B cell (primary cell): ENCODE results near the gene SFXN5. TPM values are rescaled to one million over a fixed set of nuclear protein-coding genes. Genes with fewer than 3 reads are reported as not detected.

Experiments used
- ATAC-seq: fragments of 200-7000 bp; cut with Tn5 transposase; one replicate; pipeline ENCODE4 v1.10.0; 2021; ENCODE audit warnings: low read depth, mild to moderate bottlenecking, moderate number of reproducible peaks, moderate library complexity
- CTCF ChIA-PET: fragments of 350-600 bp; sonication (Branson Sonifier 250); formaldehyde crosslinking; loops from one replicate; lab custom pipeline; 2021; ENCODE audit warnings: antibody characterized with exemption, inconsistent platforms; lab: Charles Lee
- POLR2A ChIA-PET: fragments of 350-600 bp; sonication (Branson Sonifier 250); formaldehyde crosslinking; loops from one replicate; lab custom pipeline; 2021; ENCODE audit warnings: antibody characterized with exemption; lab: Charles Lee
- DNase-seq: peaks from one replicate; pipeline ENCODE4 v3.0.0; 2013
- H2AFZ ChIP-seq: 2 replicates; pipeline ENCODE4 v1.6.1; 2012; ENCODE audit warnings: mild to moderate bottlenecking, low read depth, low read length; ENCODE audit not compliant: insufficient read depth, poor library complexity, severe bottlenecking
- H3K27ac ChIP-seq, 2 donors: 1 replicate in 1 of 2; 2 replicates in 1 of 2; pipeline ENCODE4 v1.5.1; 2012 to 2013; ENCODE audit warnings: low read length in 2 of 2, mild to moderate bottlenecking in 2 of 2, moderate library complexity in 1 of 2
- H3K27me3 ChIP-seq, 4 experiments: fragments of 200-600 bp in 1 of 4; sonication (generic) in 1 of 4; replicated peaks in 1 of 4; 1 replicate in 2 of 4; 2 replicates in 2 of 4; pipeline versions ENCODE4 v1.6.1 to v1.7.0; 2013 to 2016; ENCODE audit warnings: low read length in 3 of 4, mild to moderate bottlenecking in 2 of 4, mixed read lengths in 1 of 4, moderate library complexity in 1 of 4; ENCODE audit not compliant: insufficient read depth in 4 of 4, control insufficient read depth in 3 of 4; ENCODE audit errors: control extremely low read depth in 1 of 4
- H3K36me3 ChIP-seq, 2 experiments: replicated peaks in 1 of 2; 1 replicate in 1 of 2; 2 replicates in 1 of 2; pipeline versions ENCODE4 v1.6.1 to v1.7.1; 2013; ENCODE audit warnings: low read length in 1 of 2; ENCODE audit not compliant: insufficient read depth in 2 of 2, control insufficient read depth in 1 of 2; ENCODE audit errors: control extremely low read depth in 1 of 2, extremely low read depth in 1 of 2
- H3K4me1 ChIP-seq, 2 donors: fragments of 200-600 bp in 1 of 2; sonication (generic) in 1 of 2; 1 replicate in 1 of 2; 2 replicates in 1 of 2; pipeline versions ENCODE4 v1.5.1 to v1.6.1; 2013 to 2017; ENCODE audit warnings: low read length in 2 of 2; ENCODE audit not compliant: control insufficient read depth in 2 of 2, insufficient read depth in 2 of 2
- H3K4me2 ChIP-seq: replicated peaks from 2 replicates; pipeline ENCODE3; 2012; ENCODE audit warnings: mild to moderate bottlenecking, low read depth, low read length; ENCODE audit not compliant: poor library complexity, severe bottlenecking
- H3K4me3 ChIP-seq, 5 experiments: fragments of 200-600 bp in 1 of 5; sonication (generic) in 1 of 5; 1 replicate in 3 of 5; 2 replicates in 2 of 5; pipeline versions ENCODE4 v1.5.1 to v1.7.0; 2011 to 2016; ENCODE audit warnings: low read length in 4 of 5, mild to moderate bottlenecking in 4 of 5, low read depth in 2 of 5, control low read depth in 1 of 5, moderate library complexity in 1 of 5; ENCODE audit not compliant: insufficient read depth in 1 of 5; ENCODE audit errors: control extremely low read depth in 1 of 5, extremely low read depth in 1 of 5
- H3K79me2 ChIP-seq: fragments of 200-600 bp; sonication (generic); one replicate; pipeline ENCODE4 v1.6.0; 2016; ENCODE audit warnings: low read length; ENCODE audit not compliant: control insufficient read depth, insufficient read depth
- H3K9ac ChIP-seq: fragments of 200-600 bp; sonication (generic); 2 replicates; pipeline ENCODE4 v1.6.1; 2017; ENCODE audit warnings: mild to moderate bottlenecking, low read length, moderate library complexity
- H3K9me3 ChIP-seq, 3 donors: one replicate each; pipeline versions ENCODE4 v1.6.1 to v1.7.1; 2013; ENCODE audit warnings: low read length in 2 of 3; ENCODE audit not compliant: control insufficient read depth in 2 of 3, insufficient read depth in 1 of 3; ENCODE audit errors: control extremely low read depth in 1 of 3
- H4K20me1 ChIP-seq: 2 replicates; pipeline ENCODE4 v1.6.0; 2012; ENCODE audit warnings: mild to moderate bottlenecking, low read length; ENCODE audit not compliant: insufficient read depth, control insufficient read depth, poor library complexity, severe bottlenecking
- H3K27ac Mint-ChIP-seq: one replicate; pipeline ENCODE4 v1.8.0; 2021; ENCODE audit warnings: mixed read lengths
- H3K27me3 Mint-ChIP-seq: one replicate; pipeline ENCODE4 v1.8.0; 2021; ENCODE audit warnings: mixed read lengths
- H3K4me1 Mint-ChIP-seq: one replicate; pipeline ENCODE4 v1.8.0; 2021; ENCODE audit warnings: mixed read lengths
- H3K4me3 Mint-ChIP-seq: one replicate; pipeline ENCODE4 v1.8.0; 2021; ENCODE audit warnings: mixed read lengths
- H3K9me3 Mint-ChIP-seq: one replicate; pipeline ENCODE4 v1.8.0; 2022; ENCODE audit warnings: mixed read lengths; ENCODE audit not compliant: insufficient read depth
- CTCF ChIP-seq: fragments of 200-600 bp; IDR thresholded peaks from one replicate; pipeline ENCODE4 v1.8.0; 2022; ENCODE audit warnings: antibody characterized with exemption, mild to moderate bottlenecking
- EZH2 ChIP-seq: IDR thresholded peaks from 2 replicates; pipeline ENCODE4 v1.6.1; 2012; ENCODE audit warnings: borderline replicate concordance, low read depth, mild to moderate bottlenecking, moderate library complexity, low read length; ENCODE audit not compliant: insufficient read depth, poor library complexity, severe bottlenecking
- WGBS: methylation state at CpG from one replicate; pipeline ENCODE4 v1.1.5; 2013; ENCODE audit warnings: missing lambda C conversion rate; ENCODE audit not compliant: insufficient coverage; 5-methylcytosine and 5-hydroxymethylcytosine counted together
- intact Hi-C: fragments of 100-400 bp; cut with micrococcal nuclease; formaldehyde crosslinking; loops from one replicate; pipeline ENCODE4 v1.10.0; 2022
- polyA plus RNA-seq: library from polyadenylated mRNA; depleted of rRNA; stranded (reverse); fragments of >200 nt; gene quantifications from 2 replicates; pipeline ENCODE4 v1.2.3, GENCODE V29; 2012
- total RNA-seq, 2 donors: library from RNA; stranded (reverse); fragments of 120-200 nt in 1 of 2; gene quantifications; 1 replicate in 1 of 2; 2 replicates in 1 of 2; pipeline versions ENCODE4 v1.2.3 to v1.2.4, GENCODE V29; 2013 to 2022

Gene SFXN5
- total and polyA plus RNA-seq, 2 donors (not counting 1 experiment from before 2014, with no cell fraction given) = 8.0 to 16.9 TPM

GRCh38 chr2:73068147-73068546 lies 3.4 kb downstream of the SFXN5 start:
- TF ChIP-seq EZH2 (no peak), CTCF (no peak)
- no peak overlapping the region for H3K4me3 ChIP-seq
- ChIA-PET CTCF (interaction anchor here (1.0 kb wide), 1 partner anchor 9 kb away, joined by 3 read pairs; no protein-coding TSS in a partner anchor), POLR2A (no interaction called here)
- no peaks in the 10 kb centered on the region for H3K27me3 ChIP-seq
- no peaks in the 10 kb centered on the region for H3K9me3 ChIP-seq
- peaks cover 24% of the 10 kb centered on the region for H3K4me1 Mint-ChIP-seq
- H3K27ac ChIP-seq = no peak overlapping the region
- DNase-seq (no peak), ATAC-seq (no peak)
- no peak overlapping the region for H3K9ac ChIP-seq
- no peaks in the 10 kb centered on the region for H4K20me1 ChIP-seq
- no peak overlapping the region for H2AFZ ChIP-seq
- H3K4me1 ChIP-seq = peaks cover 6 to 17% of the 10 kb centered on the region in 2 donors
- no peak overlapping the region for H3K4me3 Mint-ChIP-seq
- 93% methylated on average over 2 of the region's 2 CpGs for WGBS
- no peaks in the 10 kb centered on the region for H3K36me3 ChIP-seq
- H3K4me2 ChIP-seq = no peak overlapping the region
- H3K79me2 ChIP-seq = peaks cover 14% of the 10 kb centered on the region
- H3K27me3 Mint-ChIP-seq = no peaks in the 10 kb centered on the region
- no peak overlapping the region for H3K27ac Mint-ChIP-seq
- no peaks in the 10 kb centered on the region for H3K9me3 Mint-ChIP-seq
- intact Hi-C loops = no loop called here

- H3K4me3 Mint-ChIP-seq = no peak overlapping the region
- peaks cover 14% of the 10 kb centered on the region for H3K79me2 ChIP-seq
- no peak for ATAC-seq
Measured at GRCh38 chr2:73067043-73067442, 4.5 kb downstream of the SFXN5 start.

More at GRCh38 chr2:73067043-73067442, 4.5 kb downstream of the SFXN5 start:
- POLR2A ChIA-PET = no interaction called here
- Histone ChIP-seq H3K4me1 (peaks cover 6 to 13% of the 10 kb centered on the region in 2 donors), H3K9ac (no peak overlapping the region), H3K27ac (no peak overlapping the region), H4K20me1 (no peaks in the 10 kb centered on the region), H3K4me3 (no peak overlapping the region), H3K9me3 (no peaks in the 10 kb centered on the region), H3K36me3 (no peaks in the 10 kb centered on the region), H2AFZ (no peak overlapping the region), H3K27me3 (no peaks in the 10 kb centered on the region), H3K4me2 (no peak overlapping the region)
- Mint-ChIP-seq H3K9me3 (no peaks in the 10 kb centered on the region), H3K4me1 (peaks cover 21% of the 10 kb centered on the region), H3K27ac (no peak overlapping the region), H3K27me3 (no peaks in the 10 kb centered on the region)
- 95% methylated on average over 2 of the region's 2 CpGs for WGBS
- TF ChIP-seq EZH2 (no peak), CTCF (no peak)
- intact Hi-C loops = no loop called here
- CTCF ChIA-PET = interaction anchor here (1.0 kb wide), 1 partner anchor 8 kb away, joined by 3 read pairs; no protein-coding TSS in a partner anchor
- DNase-seq = no peak
